HepG2 (cell line): ENCODE measurements around the gene DAB2IP. TPM values are rescaled to one million over a fixed set of nuclear protein-coding genes. Genes with fewer than 3 reads are reported as not detected.
A peak's percentile ranks its signal among the peaks of the same experiment; 100 is the strongest.

Experiments used
- ARID2 ChIP-seq: sonication (generic); formaldehyde crosslinking; IDR thresholded peaks from 2 replicates; pipeline ENCODE4 v1.8.1; 2022; ENCODE audit warnings: mild to moderate bottlenecking, missing genetic modification reagents, borderline replicate concordance
- ARNT ChIP-seq: fragments of 450-650 bp; IDR thresholded peaks from 2 replicates; pipeline ENCODE4 v1.6.1; 2017
- ATF7-NPFF ChIP-seq: sonication (generic); formaldehyde crosslinking; IDR thresholded peaks from 2 replicates; pipeline ENCODE4 v1.8.1; 2023; ENCODE audit warnings: mild to moderate bottlenecking, low read depth, missing genetic modification reagents, moderate library complexity
- BRD4 ChIP-seq: sonication (generic); formaldehyde crosslinking; IDR thresholded peaks from 2 replicates; pipeline ENCODE4 v1.4.0; 2020; ENCODE audit warnings: missing genetic modification reagents
- CC2D1A ChIP-seq: sonication (generic); formaldehyde crosslinking; IDR thresholded peaks from 2 replicates; pipeline ENCODE4 v1.8.1; 2023; ENCODE audit warnings: mild to moderate bottlenecking, missing genetic modification reagents
- CEBPG ChIP-seq: IDR thresholded peaks from 2 replicates; pipeline ENCODE4 v1.6.1; 2016
- DNMT3B ChIP-seq: conservative IDR thresholded peaks from 2 replicates; pipeline ENCODE4 v1.6.1; 2016; ENCODE audit warnings: missing biosample characterization, control low read depth
- EED ChIP-seq: sonication (generic); formaldehyde crosslinking; IDR thresholded peaks from 2 replicates; pipeline ENCODE4 v1.5.0; 2020; ENCODE audit warnings: mild to moderate bottlenecking, missing genetic modification reagents
- ELF4 ChIP-seq: sonication (generic); formaldehyde crosslinking; IDR thresholded peaks from 2 replicates; pipeline ENCODE4 v1.5.0; 2020; ENCODE audit warnings: missing genetic modification reagents, mild to moderate bottlenecking, moderate library complexity, borderline replicate concordance
- FOXK1 ChIP-seq: sonication (generic); formaldehyde crosslinking; IDR thresholded peaks from 2 replicates; pipeline ENCODE4 v1.4.0; 2020; ENCODE audit warnings: low read depth, missing genetic modification reagents, borderline replicate concordance
- FOXO1 ChIP-seq: sonication (generic); formaldehyde crosslinking; IDR thresholded peaks from 2 replicates; pipeline ENCODE4 v1.4.0; 2020; ENCODE audit warnings: missing genetic modification reagents
- GATAD1 ChIP-seq: IDR thresholded peaks from 2 replicates; pipeline ENCODE4 v1.6.1; 2016; ENCODE audit warnings: missing genetic modification reagents, missing compliant biosample characterization
- GLI4 ChIP-seq: sonication (generic); formaldehyde crosslinking; IDR thresholded peaks from 2 replicates; pipeline ENCODE4 v1.5.1; 2020; ENCODE audit warnings: missing genetic modification reagents, mild to moderate bottlenecking, moderate library complexity, borderline replicate concordance
- HBP1 ChIP-seq: IDR thresholded peaks from 2 replicates; pipeline ENCODE4 v1.6.1; 2016; ENCODE audit warnings: low read depth, control low read depth
- HDAC1 ChIP-seq: sonication (generic); formaldehyde crosslinking; IDR thresholded peaks from 2 replicates; pipeline ENCODE4 v1.5.1; 2020; ENCODE audit warnings: mild to moderate bottlenecking, missing genetic modification reagents
- MLX ChIP-seq: IDR thresholded peaks from 2 replicates; pipeline ENCODE4 v1.6.1; 2016
- RCOR2 ChIP-seq: IDR thresholded peaks from 2 replicates; pipeline ENCODE4 v1.6.1; 2016; ENCODE audit warnings: missing biosample characterization, missing genetic modification reagents
- RFX5 ChIP-seq: IDR thresholded peaks from 2 replicates; pipeline ENCODE4 v1.6.1; 2011; ENCODE audit warnings: low read depth, low read length, improper control_type of control experiment
- ZBTB2 ChIP-seq: sonication (generic); formaldehyde crosslinking; IDR thresholded peaks from 2 replicates; pipeline ENCODE4 v1.8.0; 2022; ENCODE audit warnings: low read depth, missing genetic modification reagents
- ZBTB7A ChIP-seq: sonication (generic); formaldehyde crosslinking; IDR thresholded peaks from 2 replicates; pipeline ENCODE4 v1.8.0; 2022; ENCODE audit warnings: mild to moderate bottlenecking, missing genetic modification reagents
- ZNF18 ChIP-seq: sonication (generic); formaldehyde crosslinking; IDR thresholded peaks from 2 replicates; pipeline ENCODE4 v1.8.0; 2022; ENCODE audit warnings: mild to moderate bottlenecking, missing genetic modification reagents; ENCODE audit not compliant: insufficient replicate concordance
- ZNF263 ChIP-seq: sonication (generic); formaldehyde crosslinking; IDR thresholded peaks from 2 replicates; pipeline ENCODE4 v1.4.0; 2020; ENCODE audit warnings: missing genetic modification reagents
- ZNF543 ChIP-seq: sonication (generic); formaldehyde crosslinking; IDR thresholded peaks from 2 replicates; pipeline ENCODE4 v1.4.0; 2020; ENCODE audit warnings: mild to moderate bottlenecking, missing genetic modification reagents
- ZNF724P ChIP-seq: sonication (generic); formaldehyde crosslinking; IDR thresholded peaks from 2 replicates; pipeline ENCODE4 v1.8.0; 2022; ENCODE audit warnings: missing genetic modification reagents, borderline replicate concordance
- ZNF747 ChIP-seq: sonication (generic); formaldehyde crosslinking; IDR thresholded peaks from 2 replicates; pipeline ENCODE4 v1.8.1; 2023; ENCODE audit warnings: missing genetic modification reagents, mild to moderate bottlenecking, borderline replicate concordance
- ZNF768 ChIP-seq: sonication (generic); formaldehyde crosslinking; IDR thresholded peaks from 2 replicates; pipeline ENCODE4 v1.4.0; 2020; ENCODE audit warnings: missing genetic modification reagents
- ZNF850 ChIP-seq: sonication (generic); formaldehyde crosslinking; conservative IDR thresholded peaks from 2 replicates; pipeline ENCODE4 v1.9.0; 2021; ENCODE audit warnings: mild to moderate bottlenecking, missing genetic modification reagents
- ZSCAN25 ChIP-seq: sonication (generic); formaldehyde crosslinking; IDR thresholded peaks from 2 replicates; pipeline ENCODE4 v1.8.0; 2022; ENCODE audit warnings: mild to moderate bottlenecking, missing genetic modification reagents
- polyA plus RNA-seq, 8 experiments: library from polyadenylated mRNA; depleted of rRNA in 3 of 8; stranded (reverse) in 7 of 8; unstranded in 1 of 8; fragments of >200 nt; fragmentation: Illumina TruSeq in 4 of 8; extraction: Trizol in 4 of 8; gene quantifications; 2 replicates each; pipeline versions ENCODE4 v1.2.1 to v1.2.3, GENCODE V29; 2011 to 2016; ENCODE audit warnings: low read depth in 4 of 8, missing spikeins in 1 of 8, mixed read lengths in 1 of 8; ENCODE audit not compliant: insufficient read depth in 1 of 8
- total RNA-seq, 5 experiments: library from RNA; depleted of rRNA; stranded (reverse); fragments of >200 nt; fragmentation: Illumina TruSeq; extraction: Trizol; gene quantifications; 2 replicates each; pipeline ENCODE4 v1.2.3, GENCODE V29; 2016; ENCODE audit warnings: low read depth in 1 of 5

DAB2IP gene
- total and polyA plus RNA-seq, 2 of the 13 experiments (the other 11 are each of a cell fraction or from before 2014, with no cell fraction given): 25.3 to 37.9 TPM

GRCh38 chr9:121634329-121635261 is 16.8 kb upstream of the DAB2IP start (continued):
- TF ChIP-seq ZNF18 (CRISPR knock-in tag) (no peak), EED (CRISPR knock-in tag) (no peak), ZBTB2 (no peak), FOXO1 (CRISPR knock-in tag) (no peak), ZNF543 (CRISPR knock-in tag) (no peak), ZNF263 (CRISPR knock-in tag) (peak; percentile 95), ZNF747 (CRISPR knock-in tag) (no peak), FOXK1 (CRISPR knock-in tag) (no peak), ARID2 (CRISPR knock-in tag) (no peak), HBP1 (no peak), CEBPG (CRISPR knock-in tag) (no peak), ZBTB7A (no peak), ZNF724P (CRISPR knock-in tag) (no peak), BRD4 (CRISPR knock-in tag) (0 out of 2 replicates have a peak, but pooled peaks have one; percentile 30), ELF4 (no peak), GATAD1 (CRISPR knock-in tag) (no peak), ZSCAN25 (CRISPR knock-in tag) (0 out of 2 replicates have a peak, but pooled peaks have one; percentile 13), GLI4 (CRISPR knock-in tag) (no peak), RFX5 (no peak), CC2D1A (no peak), ARNT (no peak), ZNF768 (no peak), RCOR2 (CRISPR knock-in tag) (no peak), DNMT3B (CRISPR knock-in tag) (no peak), ATF7-NPFF (CRISPR knock-in tag) (no peak), ZNF850 (CRISPR knock-in tag) (no peak), MLX (CRISPR knock-in tag) (no peak), HDAC1 (CRISPR knock-in tag) (no peak; the same call in 1 of the 2 replicates)
